C4-2B (cell line): ENCODE data around the gene TTC12.

Experiments used
- H3K27ac ChIP-seq: fragments of 450-650 bp; 2 replicates; pipeline ENCODE4 v1.5.1; 2017
- CTCF ChIP-seq: fragments of 450-650 bp; conservative IDR thresholded peaks from 2 replicates; pipeline ENCODE4 v1.5.1; 2017; ENCODE audit warnings: mild to moderate bottlenecking
- ZFX ChIP-seq: fragments of 450-650 bp; IDR thresholded peaks from 2 replicates; pipeline ENCODE4 v1.6.1; 2017

Gene TTC12

GRCh38 chr11:113314389-113315301 lies at the start of gene TTC12:
Gene TTC12 (plus strand): TSS chr11:113314583. CDS start chr11:113316258, 1,675 bp downstream.
- TF ChIP-seq CTCF (no peak), ZFX (peak; percentile 97)

GRCh38 chr11:113265362-113265761 lies 49.0 kb upstream of the TTC12 start:
- H3K27ac ChIP-seq, result no peak overlapping the region
- no peak for TF ChIP-seq CTCF
- TF ChIP-seq ZFX, result no peak

More at GRCh38 chr11:113314389-113315301, at the start of gene TTC12:
- H3K27ac ChIP-seq, result peak within 1 kb of the TSS; percentile 74

- TF ChIP-seq ZFX (no peak), CTCF (no peak)
- H3K27ac ChIP-seq, result no peak overlapping the region
Measured at GRCh38 chr11:113267493-113267892, 46.9 kb upstream of the TTC12 start.

- TF ChIP-seq CTCF, result no peak
- no peak for TF ChIP-seq ZFX
- no peak overlapping the region for H3K27ac ChIP-seq
Measured at GRCh38 chr11:113269096-113269495, 45.3 kb upstream of the TTC12 start.

GRCh38 chr11:113269636-113270035 lies 44.7 kb upstream of the TTC12 start:
- TF ChIP-seq CTCF (no peak), ZFX (no peak)
- H3K27ac ChIP-seq, result no peak overlapping the region

- no peak overlapping the region for H3K27ac ChIP-seq
- TF ChIP-seq ZFX (no peak), CTCF (no peak)
Measured at GRCh38 chr11:113270080-113270479, 44.3 kb upstream of the TTC12 start.

GRCh38 chr11:113271551-113272245 lies 42.7 kb upstream of the TTC12 start:
- no peak for TF ChIP-seq CTCF
- no peak for TF ChIP-seq ZFX
- no peak overlapping the region for H3K27ac ChIP-seq
